ENCODE results near the gene XK.
"Not testable (repeated sequence)": the region's sequence is repeated elsewhere in the genome, so short reads cannot be mapped to it uniquely, and the experiment has no call there.

The XK gene

DNA sequence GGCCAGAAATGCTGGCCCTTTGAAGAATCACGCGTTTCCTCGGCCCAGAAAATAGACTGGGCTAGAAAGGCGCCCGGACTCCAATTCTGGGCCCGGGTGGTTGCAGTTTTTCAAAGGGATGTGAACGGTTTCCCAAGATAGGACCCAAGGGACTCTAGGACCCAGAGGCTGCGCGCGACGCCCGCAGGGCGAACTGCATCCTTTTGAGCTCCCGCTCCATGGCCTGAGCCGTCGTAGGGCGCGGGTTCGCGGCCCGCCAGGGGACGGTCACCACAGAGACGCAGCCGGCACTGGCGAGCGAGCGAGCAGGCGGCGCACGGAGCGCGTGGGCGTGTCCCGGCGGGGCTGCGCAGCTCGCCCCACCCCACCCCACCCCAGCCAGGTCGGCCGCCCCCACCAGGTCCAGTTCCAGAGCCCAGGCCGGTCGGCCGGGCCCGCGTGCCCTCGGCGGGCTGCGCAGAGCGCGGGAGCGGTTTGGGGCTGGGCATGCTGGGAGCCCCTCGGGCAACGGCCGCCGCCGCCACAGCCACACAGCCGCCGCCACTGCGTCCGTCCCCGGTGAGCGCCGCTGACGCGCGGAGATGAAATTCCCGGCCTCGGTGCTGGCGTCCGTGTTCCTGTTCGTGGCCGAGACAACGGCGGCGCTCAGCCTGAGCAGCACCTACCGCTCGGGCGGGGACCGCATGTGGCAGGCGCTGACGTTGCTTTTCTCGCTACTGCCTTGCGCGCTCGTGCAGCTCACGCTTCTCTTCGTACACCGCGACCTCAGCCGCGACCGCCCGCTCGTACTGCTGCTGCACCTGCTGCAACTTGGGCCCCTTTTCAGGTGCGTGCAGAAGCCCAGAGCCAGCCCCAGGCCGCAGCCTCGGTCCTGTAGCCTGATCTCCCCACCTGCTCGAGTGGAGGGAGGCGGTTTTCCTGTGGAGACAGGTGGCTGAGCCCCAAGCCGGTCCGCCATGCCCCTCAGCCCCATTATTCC is at the start of gene XK:
Gene XK, plus strand, starts transcription at position 411 of the 979 bp plus-strand sequence. Its CDS starts 171 bp downstream, at position 582.
- FAIRE-seq = no peak

GRCh38 chrX:37638047-37638446 is 47.5 kb upstream of the XK start:
- FAIRE-seq = no peak

GRCh38 chrX:37640142-37640541 is 45.4 kb upstream of the XK start:
- no peak for FAIRE-seq

- no peak for FAIRE-seq
Observed at GRCh38 chrX:37641859-37642258, 43.7 kb upstream of the XK start.

GRCh38 chrX:37644381-37645305 is 40.9 kb upstream of the XK start:
- FAIRE-seq = no peak

- FAIRE-seq = no peak
Observed at GRCh38 chrX:37646254-37646653, 39.3 kb upstream of the XK start.

DNA sequence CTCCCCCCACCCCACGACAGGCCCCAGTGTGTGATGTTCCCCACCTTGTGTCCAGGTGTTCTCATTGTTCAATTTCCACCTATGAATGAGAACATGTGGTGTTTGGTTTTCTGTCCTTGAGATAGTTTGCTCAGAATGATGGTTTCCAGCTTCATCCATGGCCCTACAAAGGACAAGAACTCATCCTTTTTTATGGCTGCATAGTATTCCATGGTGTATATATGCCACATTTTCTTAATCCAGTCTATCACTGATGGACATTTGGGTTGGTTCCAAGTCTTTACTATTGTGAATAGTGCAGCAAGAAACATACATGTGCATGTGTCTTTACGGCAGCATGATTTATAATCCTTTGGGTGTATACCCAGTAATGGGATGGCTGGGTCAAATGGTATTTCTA is 34.7 kb upstream of the XK start:
- FAIRE-seq = not testable (repeated sequence)

DNA sequence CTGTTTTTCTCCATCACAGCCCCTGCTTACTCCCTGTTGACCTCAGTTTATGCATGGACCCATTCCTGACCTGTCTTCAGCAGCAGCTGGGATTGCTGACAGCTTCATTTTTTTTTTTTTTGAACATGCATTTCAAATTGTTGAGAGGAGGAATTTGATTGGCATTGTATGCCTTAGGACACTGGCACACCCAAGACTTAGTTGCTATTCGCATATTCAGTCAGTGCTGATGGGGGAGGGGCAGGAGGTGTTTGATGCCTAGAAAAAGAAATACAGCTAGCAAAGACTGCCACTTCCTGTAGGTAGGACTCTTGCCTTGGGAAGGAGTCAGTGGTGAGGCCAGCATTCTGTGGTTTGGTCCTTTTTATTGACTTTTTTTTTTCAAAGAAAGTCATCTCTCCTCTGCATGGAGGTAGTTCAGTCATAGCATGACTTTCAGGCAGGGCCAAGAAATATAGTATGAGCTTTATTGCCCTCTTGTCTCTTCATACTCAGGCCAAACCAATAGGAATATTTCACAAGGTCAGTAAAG is 33.6 kb upstream of the XK start:
- FAIRE-seq = no peak

DNA sequence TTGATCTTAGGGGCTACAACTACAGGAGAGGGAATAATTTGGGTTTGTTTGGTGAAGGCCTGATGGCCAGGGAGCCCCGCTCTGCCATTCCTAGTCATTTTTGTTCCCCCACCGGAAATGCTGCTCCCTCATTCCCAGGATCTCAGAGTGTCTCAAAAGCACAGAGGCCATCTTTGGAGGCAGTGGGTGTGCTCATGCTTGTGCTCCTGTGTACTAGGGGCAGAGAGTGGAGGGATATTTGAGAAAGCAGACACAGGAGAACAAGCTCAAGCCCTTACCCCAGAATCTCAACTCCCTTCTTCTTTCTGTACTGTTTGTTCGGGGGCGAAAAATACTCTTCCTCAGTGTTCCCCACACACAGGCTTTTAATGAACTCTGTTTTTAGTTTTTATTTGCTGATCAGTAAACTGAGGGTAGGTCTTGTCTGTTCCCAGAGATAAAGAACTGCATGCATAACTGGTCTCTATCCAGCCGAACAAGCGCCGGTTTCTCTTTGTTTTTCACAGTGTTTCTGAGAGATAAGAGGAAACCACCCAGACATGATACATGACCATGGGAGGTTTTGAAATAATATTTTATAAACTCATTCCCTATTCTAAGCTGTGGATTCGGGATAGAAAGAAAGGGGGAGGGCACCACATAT is 32.9 kb upstream of the XK start:
- FAIRE-seq = no peak

- FAIRE-seq = no peak
Observed at GRCh38 chrX:37653397-37654085, 32.0 kb upstream of the XK start.

- FAIRE-seq = no peak
Observed at GRCh38 chrX:37658343-37659030, 27.1 kb upstream of the XK start.

DNA sequence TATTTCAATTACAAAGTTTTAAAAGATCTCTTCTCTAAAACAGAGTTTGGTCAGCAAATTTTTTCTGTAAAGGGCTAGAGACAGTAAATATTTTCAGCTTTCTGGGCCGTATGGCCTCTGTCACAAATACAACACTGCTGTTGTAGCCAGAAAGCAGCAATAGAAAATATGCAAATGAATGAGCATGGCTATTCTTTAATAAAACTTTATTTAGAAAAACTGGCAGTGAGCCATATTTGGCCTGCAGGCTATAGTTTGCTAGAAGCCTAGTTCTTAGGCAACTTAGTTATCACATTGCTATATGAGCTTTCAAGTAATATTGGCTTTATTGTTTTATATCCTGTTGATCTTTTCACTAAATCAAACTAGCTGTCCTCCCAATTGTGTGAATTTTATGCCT is 26.5 kb upstream of the XK start:
- no peak for FAIRE-seq

DNA sequence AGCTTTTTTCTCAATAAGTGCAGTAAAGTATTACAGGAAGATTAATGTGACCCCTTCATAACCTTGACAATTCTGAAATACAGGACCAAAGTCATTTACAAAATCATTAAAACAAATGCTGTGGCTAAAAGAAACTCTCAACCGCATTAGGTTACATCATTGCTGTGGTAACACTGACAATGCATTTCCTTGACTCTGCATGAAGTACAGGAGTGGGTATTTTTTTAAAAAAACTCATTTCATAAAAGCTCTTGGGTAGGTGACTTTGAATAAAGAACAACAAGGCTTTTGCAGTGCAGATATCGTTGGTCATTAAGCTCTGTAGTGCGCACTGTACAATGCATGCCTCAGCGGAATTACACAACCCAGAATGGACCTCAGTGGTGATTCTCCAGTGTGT is 23.4 kb upstream of the XK start:
- FAIRE-seq = no peak

GRCh38 chrX:37666516-37666915 is 19.1 kb upstream of the XK start:
- no peak for FAIRE-seq

DNA sequence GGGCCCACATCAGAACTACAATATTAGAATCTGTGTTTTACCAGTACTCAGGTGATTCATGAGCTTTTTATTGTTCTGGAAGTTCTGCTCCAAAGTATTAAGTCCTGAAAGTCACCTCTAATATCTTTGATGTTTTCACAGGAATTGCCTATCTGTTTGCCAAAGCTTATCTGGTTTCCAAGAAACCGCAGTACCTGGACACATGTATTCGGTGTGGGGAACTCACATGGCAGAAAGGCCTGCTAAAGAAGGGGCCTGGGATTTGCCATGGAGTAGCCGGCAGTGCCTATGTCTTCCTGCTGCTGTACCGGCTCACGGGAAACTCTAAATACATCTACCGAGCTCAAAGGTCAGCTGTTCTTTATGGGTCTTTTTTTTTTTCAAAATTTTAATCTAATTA is 18.4 kb upstream of the XK start:
- no peak for FAIRE-seq

GRCh38 chrX:37672563-37672962 is 13.0 kb upstream of the XK start:
- FAIRE-seq = no peak

- FAIRE-seq = no peak
Observed at GRCh38 chrX:37676811-37677210, 8.8 kb upstream of the XK start.

GRCh38 chrX:37677243-37677642 is 8.3 kb upstream of the XK start:
- no peak for FAIRE-seq

DNA sequence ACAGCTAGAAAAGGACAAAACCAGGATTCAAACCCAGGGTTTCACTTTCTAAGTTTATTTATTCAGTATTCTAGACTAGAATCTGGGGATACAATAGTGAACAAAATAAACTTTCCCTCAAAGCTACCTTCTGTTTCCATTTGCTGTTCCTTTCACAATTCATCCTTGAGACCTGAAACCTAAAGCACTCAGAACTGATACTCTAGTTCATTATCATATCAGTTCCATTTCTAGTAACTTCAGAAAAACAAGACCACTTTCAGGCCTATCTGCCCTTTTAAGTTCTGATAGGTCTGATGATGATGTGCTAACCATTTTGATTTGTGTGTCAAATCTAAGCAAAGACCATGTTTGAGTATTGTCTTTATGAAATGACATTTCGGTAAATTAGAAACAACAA is 7.8 kb upstream of the XK start:
- no peak for FAIRE-seq

GRCh38 chrX:37678574-37678973 is 7.0 kb upstream of the XK start:
- FAIRE-seq = no peak

- FAIRE-seq = no peak
Observed at GRCh38 chrX:37679230-37679629, 6.4 kb upstream of the XK start.

GRCh38 chrX:37679888-37680287 is 5.7 kb upstream of the XK start:
- FAIRE-seq = no peak
